Measurements from ENCODE around the gene NPRL2.
A peak's percentile ranks its signal among the peaks of the same experiment; 100 is the strongest.

NPRL2 gene

GRCh38 chr3:50373146-50374051, 22.8 kb upstream of the NPRL2 start:
- DNase-seq (ENCODE audit: low spot score): no peak

GRCh38 chr3:50372349-50372748, 21.8 kb upstream of the NPRL2 start:
- DNase-seq (ENCODE audit: low spot score): no peak

GRCh38 chr3:50371133-50371685, 20.6 kb upstream of the NPRL2 start:
- DNase-seq (ENCODE audit: low spot score): no peak

GRCh38 chr3:50370594-50370993, 20.0 kb upstream of the NPRL2 start:
- no peak for DNase-seq (ENCODE audit: low spot score)

GRCh38 chr3:50369012-50369670, 18.6 kb upstream of the NPRL2 start:
- no peak for DNase-seq (ENCODE audit: low spot score)

GRCh38 chr3:50365842-50366220, 15.3 kb upstream of the NPRL2 start:
- no peak for DNase-seq (ENCODE audit: low spot score)

- DNase-seq (ENCODE audit: low spot score): peak; percentile 89
Measured at GRCh38 chr3:50365080-50365841, 14.7 kb upstream of the NPRL2 start.

GRCh38 chr3:50364573-50365079, 14.1 kb upstream of the NPRL2 start:
- no peak for DNase-seq (ENCODE audit: low spot score)

GRCh38 chr3:50359760-50360110, 9.2 kb upstream of the NPRL2 start:
- DNase-seq (ENCODE audit: low spot score): no peak

GRCh38 chr3:50358911-50359759, 8.6 kb upstream of the NPRL2 start, which contains the start of gene TMEM115:
Gene TMEM115 (minus strand): TSS chr3:50359521. CDS start chr3:50359063, 458 bp downstream.
- DNase-seq (ENCODE audit: low spot score): peak; percentile 94

GRCh38 chr3:50358355-50358910, 7.9 kb upstream of the NPRL2 start:
- no peak for DNase-seq (ENCODE audit: low spot score)

- no peak for DNase-seq (ENCODE audit: low spot score)
Measured at GRCh38 chr3:50357481-50357880, 6.9 kb upstream of the NPRL2 start.

GRCh38 chr3:50356553-50356952, 6.0 kb upstream of the NPRL2 start:
- DNase-seq (ENCODE audit: low spot score): no peak

- no peak for DNase-seq (ENCODE audit: low spot score)
Measured at GRCh38 chr3:50355829-50356552, 5.4 kb upstream of the NPRL2 start.

GRCh38 chr3:50354850-50355249, 4.3 kb upstream of the NPRL2 start:
- no peak for DNase-seq (ENCODE audit: low spot score)

GRCh38 chr3:50354186-50354764, 3.7 kb upstream of the NPRL2 start:
- DNase-seq (ENCODE audit: low spot score): no peak

- DNase-seq (ENCODE audit: low spot score): no peak
Measured at GRCh38 chr3:50353245-50354004, 2.9 kb upstream of the NPRL2 start.

- no peak for DNase-seq (ENCODE audit: low spot score)
Measured at GRCh38 chr3:50352781-50353180, 2.2 kb upstream of the NPRL2 start.

- no peak for DNase-seq (ENCODE audit: low spot score)
Measured at GRCh38 chr3:50351323-50351697, 735 bp upstream of the NPRL2 start.

Measured in left forelimb (tissue), 1 donor.